HL-60 (cell line): Measurements from ENCODE around the gene BBOF1.

Source experiments
- GABPA ChIP-seq: IDR thresholded peaks from 2 replicates; pipeline ENCODE4 v1.6.1; 2012; ENCODE audit warnings: low read depth
- POLR2AphosphoS5 ChIP-seq: IDR thresholded peaks from 2 replicates; pipeline ENCODE4 v1.6.1; 2012; ENCODE audit warnings: low read depth
- SPI1 ChIP-seq: IDR thresholded peaks from 2 replicates; pipeline ENCODE4 v1.6.1; 2012; ENCODE audit warnings: low read depth, mild to moderate bottlenecking, borderline replicate concordance
- TF ChIP-seq, protein P1 (sequence below): IDR thresholded peaks from one replicate; pipeline ENCODE4 v1.5.1; 2011; ENCODE audit warnings: low read length, control low read depth, inconsistent platforms; ENCODE audit not compliant: insufficient read depth
- TF ChIP-seq, protein P2 (sequence below): IDR thresholded peaks from 2 replicates; pipeline ENCODE4 v1.6.1; 2012; ENCODE audit warnings: low read depth; ENCODE audit not compliant: insufficient replicate concordance

DNA sequence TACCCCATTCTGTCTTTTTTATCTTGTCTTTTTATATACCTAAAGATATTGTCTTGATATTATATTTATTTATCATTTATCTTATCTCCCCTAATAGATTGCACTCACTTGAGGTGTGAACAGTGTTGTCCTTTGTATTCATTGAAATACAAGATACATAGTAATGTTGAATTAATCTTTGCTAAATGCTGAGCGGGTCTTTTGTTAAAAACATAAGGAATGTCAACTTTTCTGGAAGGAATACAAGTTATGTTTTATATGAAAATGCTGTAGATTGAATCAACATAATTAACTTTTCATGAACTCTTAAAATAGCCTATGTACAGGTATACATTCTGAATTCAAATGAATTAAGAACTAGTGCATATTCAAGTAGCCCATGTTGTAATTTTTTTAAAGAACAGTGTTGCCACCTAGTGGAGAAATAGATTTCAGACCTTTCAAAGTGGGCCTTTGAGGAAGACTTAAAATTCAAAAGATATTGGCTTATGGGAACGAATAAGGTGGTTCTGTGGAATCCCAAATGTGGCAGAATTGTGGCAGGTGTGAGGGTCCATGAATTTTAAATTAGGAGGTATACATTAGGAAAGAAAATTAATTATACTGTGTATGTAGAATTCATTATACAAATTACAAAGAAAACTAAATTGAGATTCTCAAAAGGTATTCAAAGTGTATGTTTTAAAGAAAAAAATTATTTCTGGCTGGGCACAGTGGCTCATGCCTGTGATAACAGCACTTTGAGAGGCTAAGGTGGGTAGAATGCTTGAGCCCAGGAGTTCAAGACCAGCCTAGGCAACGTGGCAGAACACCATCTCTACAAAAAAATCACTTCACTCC is 19.1 kb downstream of the BBOF1 start:
- TF ChIP-seq, protein P1, sequence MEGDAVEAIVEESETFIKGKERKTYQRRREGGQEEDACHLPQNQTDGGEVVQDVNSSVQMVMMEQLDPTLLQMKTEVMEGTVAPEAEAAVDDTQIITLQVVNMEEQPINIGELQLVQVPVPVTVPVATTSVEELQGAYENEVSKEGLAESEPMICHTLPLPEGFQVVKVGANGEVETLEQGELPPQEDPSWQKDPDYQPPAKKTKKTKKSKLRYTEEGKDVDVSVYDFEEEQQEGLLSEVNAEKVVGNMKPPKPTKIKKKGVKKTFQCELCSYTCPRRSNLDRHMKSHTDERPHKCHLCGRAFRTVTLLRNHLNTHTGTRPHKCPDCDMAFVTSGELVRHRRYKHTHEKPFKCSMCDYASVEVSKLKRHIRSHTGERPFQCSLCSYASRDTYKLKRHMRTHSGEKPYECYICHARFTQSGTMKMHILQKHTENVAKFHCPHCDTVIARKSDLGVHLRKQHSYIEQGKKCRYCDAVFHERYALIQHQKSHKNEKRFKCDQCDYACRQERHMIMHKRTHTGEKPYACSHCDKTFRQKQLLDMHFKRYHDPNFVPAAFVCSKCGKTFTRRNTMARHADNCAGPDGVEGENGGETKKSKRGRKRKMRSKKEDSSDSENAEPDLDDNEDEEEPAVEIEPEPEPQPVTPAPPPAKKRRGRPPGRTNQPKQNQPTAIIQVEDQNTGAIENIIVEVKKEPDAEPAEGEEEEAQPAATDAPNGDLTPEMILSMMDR = no peak
- TF ChIP-seq, protein P2, sequence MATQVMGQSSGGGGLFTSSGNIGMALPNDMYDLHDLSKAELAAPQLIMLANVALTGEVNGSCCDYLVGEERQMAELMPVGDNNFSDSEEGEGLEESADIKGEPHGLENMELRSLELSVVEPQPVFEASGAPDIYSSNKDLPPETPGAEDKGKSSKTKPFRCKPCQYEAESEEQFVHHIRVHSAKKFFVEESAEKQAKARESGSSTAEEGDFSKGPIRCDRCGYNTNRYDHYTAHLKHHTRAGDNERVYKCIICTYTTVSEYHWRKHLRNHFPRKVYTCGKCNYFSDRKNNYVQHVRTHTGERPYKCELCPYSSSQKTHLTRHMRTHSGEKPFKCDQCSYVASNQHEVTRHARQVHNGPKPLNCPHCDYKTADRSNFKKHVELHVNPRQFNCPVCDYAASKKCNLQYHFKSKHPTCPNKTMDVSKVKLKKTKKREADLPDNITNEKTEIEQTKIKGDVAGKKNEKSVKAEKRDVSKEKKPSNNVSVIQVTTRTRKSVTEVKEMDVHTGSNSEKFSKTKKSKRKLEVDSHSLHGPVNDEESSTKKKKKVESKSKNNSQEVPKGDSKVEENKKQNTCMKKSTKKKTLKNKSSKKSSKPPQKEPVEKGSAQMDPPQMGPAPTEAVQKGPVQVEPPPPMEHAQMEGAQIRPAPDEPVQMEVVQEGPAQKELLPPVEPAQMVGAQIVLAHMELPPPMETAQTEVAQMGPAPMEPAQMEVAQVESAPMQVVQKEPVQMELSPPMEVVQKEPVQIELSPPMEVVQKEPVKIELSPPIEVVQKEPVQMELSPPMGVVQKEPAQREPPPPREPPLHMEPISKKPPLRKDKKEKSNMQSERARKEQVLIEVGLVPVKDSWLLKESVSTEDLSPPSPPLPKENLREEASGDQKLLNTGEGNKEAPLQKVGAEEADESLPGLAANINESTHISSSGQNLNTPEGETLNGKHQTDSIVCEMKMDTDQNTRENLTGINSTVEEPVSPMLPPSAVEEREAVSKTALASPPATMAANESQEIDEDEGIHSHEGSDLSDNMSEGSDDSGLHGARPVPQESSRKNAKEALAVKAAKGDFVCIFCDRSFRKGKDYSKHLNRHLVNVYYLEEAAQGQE = no peak
- TF ChIP-seq POLR2AphosphoS5 = no peak
- no peak for TF ChIP-seq GABPA
- no peak for TF ChIP-seq SPI1
